ENCODE results near the gene ZNF43. TPM values are rescaled to one million over a fixed set of nuclear protein-coding genes. Genes with fewer than 3 reads are reported as not detected.
"Not testable (repeated sequence)": the region's sequence is repeated elsewhere in the genome, so short reads cannot be mapped to it uniquely, and the experiment has no call there.

Gene ZNF43
- total and polyA plus RNA-seq, 2 experiments from 2014 or later = 22.2 to 59.8 TPM

- peaks cover 87% of the 10 kb centered on the region for H3K9me3 Mint-ChIP-seq
- H3K27ac Mint-ChIP-seq; H3K27ac ChIP-seq (ENCODE audit: low read depth); H3K36me3 ChIP-seq (ENCODE audit: insufficient read depth); H3K9me2 ChIP-seq (ENCODE audit: insufficient read depth); H3K27me3 Mint-ChIP-seq (ENCODE audit: insufficient read depth, low read depth, poor library complexity); H3K27me3 ChIP-seq (ENCODE audit: insufficient read depth); H3K4me1 Mint-ChIP-seq; H3K4me2 ChIP-seq; H3K4me1 ChIP-seq (ENCODE audit: insufficient read depth); H3K79me2 ChIP-seq (replicated peaks; ENCODE audit: insufficient read depth); H2AFZ ChIP-seq; ATAC-seq; H3F3A ChIP-seq (replicated peaks; ENCODE audit: low read depth); H3K4me3 ChIP-seq; H4K20me1 ChIP-seq (replicated peaks; ENCODE audit: insufficient read depth); H3K4me3 Mint-ChIP-seq: not testable (repeated sequence)
- H3K36me3 Mint-ChIP-seq (ENCODE audit: low read depth) = peaks cover 40% of the 10 kb centered on the region
- TF ChIP-seq CTCF (conservative IDR thresholded peaks at IDR 0.05; ENCODE audit: low read depth in 2 of 2) = peak; percentile 37 to 60; a peak in 3 of 4 replicates
- DNase-seq (ENCODE audit: low spot score) = peak; percentile 36
Observed at GRCh38 chr19:21880761-21881160, 44.8 kb upstream of the ZNF43 start.

GRCh38 chr19:21878646-21879045 lies 42.7 kb upstream of the ZNF43 start:
- Histone ChIP-seq H3F3A (replicated peaks; ENCODE audit: low read depth) (no peaks in the 10 kb centered on the region), H3K27me3 (ENCODE audit: insufficient read depth) (no peaks in the 10 kb centered on the region), H3K4me1 (ENCODE audit: insufficient read depth) (no peaks in the 10 kb centered on the region), H2AFZ (no peak overlapping the region), H3K79me2 (replicated peaks; ENCODE audit: insufficient read depth) (no peaks in the 10 kb centered on the region), H3K36me3 (ENCODE audit: insufficient read depth) (no peaks in the 10 kb centered on the region), H4K20me1 (replicated peaks; ENCODE audit: insufficient read depth) (no peaks in the 10 kb centered on the region), H3K27ac (ENCODE audit: low read depth) (no peak overlapping the region), H3K4me2 (no peak overlapping the region), H3K9me2 (ENCODE audit: insufficient read depth) (no peaks in the 10 kb centered on the region), H3K4me3 (no peak overlapping the region)
- H3K27ac Mint-ChIP-seq = no peak overlapping the region
- H3K4me3 Mint-ChIP-seq = no peak overlapping the region
- peaks cover 3% of the 10 kb centered on the region for H3K27me3 Mint-ChIP-seq (ENCODE audit: insufficient read depth, low read depth, poor library complexity)
- TF ChIP-seq EZH2 (IDR thresholded peaks at IDR 0.05; ENCODE audit: low read depth, unreplicated experiment) = no peak
- no peak for TF ChIP-seq ETS1 (IDR thresholded peaks at IDR 0.05)
- no peak for TF ChIP-seq STAT1 (IDR thresholded peaks at IDR 0.05; ENCODE audit: unreplicated experiment)
- TF ChIP-seq REST (IDR thresholded peaks at IDR 0.05; ENCODE audit: unreplicated experiment) = no peak
- no peak for TF ChIP-seq NANOG (IDR thresholded peaks at IDR 0.05; ENCODE audit: borderline replicate concordance)
- no peak for TF ChIP-seq CREB1 (CRISPR knock-in tag; IDR thresholded peaks at IDR 0.05; ENCODE audit: low read depth)
- no peaks in the 10 kb centered on the region for H3K4me1 Mint-ChIP-seq
- peaks cover 28% of the 10 kb centered on the region for H3K36me3 Mint-ChIP-seq (ENCODE audit: low read depth)
- DNase-seq (ENCODE audit: low spot score) (no peak), ATAC-seq (no peak)
- H3K9me3 Mint-ChIP-seq = peaks cover 83% of the 10 kb centered on the region
